Limb (tissue), 2 donors: ENCODE data around the gene MACROD2.
"Not testable (repeated sequence)": the region's sequence is repeated elsewhere in the genome, so short reads cannot be mapped to it uniquely, and the experiment has no call there.

Source experiments
- DNase-seq, 2 donors: peaks; one replicate each; pipeline ENCODE4 v3.0.0-alpha.2; 2016; ENCODE audit errors: extremely low spot score in 2 of 2

Gene MACROD2

DNA sequence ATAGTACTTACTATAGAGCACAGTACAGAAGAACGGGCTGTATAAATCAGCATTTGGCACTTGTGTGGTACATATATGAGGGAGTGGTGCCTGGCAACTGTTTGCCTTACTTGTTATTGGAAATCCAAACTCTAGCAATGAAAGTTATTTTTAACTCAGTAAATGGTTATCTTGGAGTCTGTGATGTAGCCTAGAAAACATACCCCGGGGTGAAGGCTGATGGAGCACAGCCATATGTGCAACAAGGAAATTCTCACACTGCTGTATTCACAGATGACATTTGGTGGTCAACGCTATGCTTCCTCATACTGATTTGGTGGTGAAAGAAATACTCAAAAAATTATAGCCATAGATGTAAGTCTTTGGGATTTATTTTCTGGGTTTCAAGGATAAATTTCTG is 1149.6 kb downstream of the MACROD2 start:
- no peak for DNase-seq

DNA sequence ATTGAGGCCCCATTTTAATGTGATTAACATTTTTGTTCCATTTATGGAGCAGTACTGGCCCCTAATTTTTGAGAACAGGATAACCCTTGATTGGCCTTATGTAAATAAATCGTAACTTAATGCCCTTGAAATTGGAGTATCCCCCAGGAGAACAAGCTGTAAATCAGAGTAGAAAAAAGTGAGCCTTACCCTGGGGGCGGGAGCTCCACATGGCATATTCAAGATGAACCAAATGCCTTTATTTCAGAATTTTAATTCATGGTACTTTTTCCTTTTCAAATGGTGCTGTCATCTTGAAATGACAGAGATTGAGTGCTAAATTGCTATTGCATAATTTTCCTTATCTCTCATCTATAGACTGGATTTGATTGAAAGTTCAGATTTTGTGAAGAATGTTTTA is 1151.6 kb downstream of the MACROD2 start:
- DNase-seq = no peak

DNA sequence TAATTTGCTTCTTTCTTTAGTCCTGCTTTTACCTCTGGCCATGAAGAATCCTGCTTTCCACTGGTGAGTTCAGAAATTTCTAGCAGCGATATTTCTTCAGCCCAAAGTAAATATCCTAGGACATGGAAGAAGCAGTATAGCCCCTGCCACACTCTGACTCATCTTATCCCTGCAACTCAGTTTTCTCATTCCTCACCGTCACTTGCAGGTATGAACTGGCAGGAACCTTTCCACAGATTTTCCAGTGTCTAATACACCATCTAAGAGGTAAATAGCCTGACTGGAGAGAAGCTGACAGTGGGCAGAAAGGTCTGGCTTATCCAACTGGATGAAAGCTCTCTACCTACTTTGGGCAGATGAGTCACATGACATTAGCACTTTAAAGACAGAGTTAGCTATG is 1158.8 kb downstream of the MACROD2 start:
- DNase-seq = no peak

DNA sequence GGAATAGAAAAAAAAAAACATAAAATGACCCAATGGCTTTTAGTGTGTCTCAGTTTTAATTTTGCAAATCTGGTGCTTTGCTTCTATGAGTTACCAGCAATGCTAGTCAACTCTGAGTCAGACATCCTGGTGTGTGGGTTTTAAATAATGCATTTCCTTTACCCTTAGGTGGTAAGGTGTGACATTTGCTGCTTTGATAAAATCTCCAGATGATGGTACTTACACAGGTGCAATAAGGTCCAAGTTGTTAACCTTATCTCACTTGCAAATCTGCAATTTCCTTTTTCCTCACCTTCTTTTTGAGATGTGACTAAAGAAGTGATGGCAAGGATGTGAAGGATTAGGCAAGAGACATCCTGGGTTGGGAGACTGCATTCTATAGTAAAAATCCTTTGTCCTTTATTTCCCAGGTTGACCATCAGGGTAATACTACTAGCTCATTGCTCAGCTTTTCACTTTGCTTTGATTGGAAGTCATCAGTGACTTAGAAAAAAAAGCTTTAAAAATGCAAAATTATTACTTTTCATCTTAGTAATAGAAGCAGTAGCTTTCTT is 1160.6 kb downstream of the MACROD2 start:
- no peak for DNase-seq

DNA sequence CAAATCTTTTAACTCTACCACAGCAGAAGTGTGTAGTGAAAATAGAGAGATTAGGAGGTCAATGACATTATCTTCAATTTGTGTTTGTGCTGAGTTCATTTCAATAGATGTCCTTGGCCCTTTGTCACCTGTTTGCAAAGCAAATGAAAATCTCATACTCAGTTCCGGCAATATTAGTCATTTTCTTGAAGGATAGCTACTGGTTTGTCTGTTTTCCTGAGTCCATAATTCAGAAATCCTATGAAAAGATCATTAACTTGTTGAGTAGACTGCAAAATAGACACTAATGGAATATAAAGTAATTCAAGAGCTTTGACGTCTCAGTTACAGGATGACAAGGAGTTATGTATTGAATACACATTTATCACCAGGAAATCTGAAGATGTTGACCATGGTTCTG is 1163.2 kb downstream of the MACROD2 start:
- no peak for DNase-seq

DNA sequence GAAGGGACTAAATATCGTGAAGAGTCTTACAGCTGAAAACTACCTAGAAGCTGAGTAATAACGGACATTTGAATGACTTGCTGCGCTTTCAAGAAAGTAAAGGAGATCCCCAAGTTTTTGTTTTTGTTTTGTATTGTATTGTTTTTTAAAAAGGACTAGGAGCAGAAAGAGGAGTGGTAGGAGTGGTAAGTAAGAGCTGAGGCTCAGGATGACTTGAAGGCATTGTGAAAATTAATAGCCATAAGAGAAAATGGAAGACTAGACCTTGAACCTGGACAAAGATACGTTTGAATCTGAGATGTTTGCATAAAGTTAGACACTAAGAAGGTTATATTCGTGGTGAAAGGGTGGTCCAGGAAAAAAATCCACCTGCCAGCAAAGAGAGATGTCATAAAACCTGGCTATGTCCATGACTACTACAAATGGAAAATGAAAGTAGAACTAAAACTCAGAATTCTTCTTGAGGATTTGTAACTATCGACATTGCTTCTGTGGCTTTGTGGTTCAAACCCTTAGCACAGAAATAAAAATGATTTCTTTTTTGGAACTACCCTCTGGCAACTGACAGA is 1166.8 kb downstream of the MACROD2 start:
- DNase-seq = no peak

DNA sequence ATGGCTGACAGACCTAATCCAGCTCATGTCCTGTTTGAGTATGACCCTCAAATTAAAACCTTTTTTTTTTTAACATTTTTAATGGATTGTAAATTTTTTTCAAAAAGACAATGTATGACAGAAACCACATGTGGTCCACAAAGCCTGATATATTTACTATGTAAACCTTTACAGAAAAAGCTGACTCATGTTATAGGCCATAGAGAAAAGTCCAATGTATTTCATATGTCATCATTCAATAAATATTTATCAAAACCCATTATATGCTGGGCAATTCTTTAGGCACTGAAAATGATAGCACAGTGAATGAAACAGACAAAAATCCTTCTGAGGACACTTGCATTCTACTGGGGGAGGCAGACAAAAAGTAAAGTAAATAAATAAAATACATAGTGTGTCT is 1168.3 kb downstream of the MACROD2 start:
- no peak for DNase-seq

DNA sequence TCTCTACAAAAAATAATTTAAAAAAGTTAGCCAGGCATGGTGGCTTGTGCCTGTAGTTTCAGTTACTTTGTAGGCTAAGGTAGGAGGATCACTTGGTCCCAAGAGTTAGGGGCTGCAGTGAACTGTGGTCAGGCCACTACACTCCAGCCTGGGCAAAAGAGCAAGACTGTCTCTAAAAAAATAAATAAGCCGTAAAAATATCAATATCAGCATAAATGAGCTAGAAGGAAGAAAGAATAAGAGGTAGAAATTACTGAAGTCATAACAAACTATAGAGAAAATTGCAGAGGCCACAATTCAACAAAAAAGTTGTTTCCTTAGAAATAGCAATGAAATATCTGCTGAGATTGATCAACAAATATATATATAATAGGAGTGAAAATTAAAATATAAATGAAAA is 1169.4 kb downstream of the MACROD2 start:
- DNase-seq = no peak

DNA sequence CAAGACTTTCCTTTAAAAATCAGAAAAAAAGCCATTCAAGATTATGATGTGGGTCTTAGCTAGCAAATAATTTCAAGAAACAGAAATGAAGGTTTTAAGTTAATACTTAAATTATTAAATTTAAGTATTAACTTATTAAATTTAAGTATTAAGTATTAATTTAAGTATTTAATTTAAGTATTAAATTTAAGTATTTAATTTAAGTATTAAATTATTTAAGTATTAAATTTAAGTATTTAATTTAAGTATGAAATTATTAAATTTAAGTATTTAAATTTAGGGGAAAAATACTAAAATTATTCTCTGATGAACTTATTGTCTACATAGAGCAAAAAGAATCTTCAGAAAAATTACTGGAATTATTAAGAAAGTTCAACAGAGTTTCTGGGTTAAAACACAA is 1171.4 kb downstream of the MACROD2 start:
- DNase-seq = no peak

DNA sequence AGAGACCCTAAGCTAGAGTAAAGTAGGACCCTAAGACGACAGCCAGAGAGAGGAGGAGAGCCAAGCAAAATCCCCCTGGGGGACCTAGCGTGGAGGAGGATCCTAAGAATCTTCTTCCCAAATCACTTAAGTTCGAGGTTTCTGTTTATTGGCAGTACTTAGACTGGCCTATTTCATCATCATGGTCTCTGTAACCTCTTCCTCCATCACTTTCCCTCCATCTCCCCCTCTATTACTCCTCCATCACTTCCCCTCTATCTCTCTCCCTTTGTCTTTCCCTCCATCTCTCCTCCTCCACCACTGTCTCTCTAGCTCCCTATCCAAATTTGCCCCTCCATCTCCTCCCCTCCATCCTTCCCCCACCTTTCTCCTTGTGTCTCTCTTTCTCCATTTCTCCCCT is 1175.7 kb downstream of the MACROD2 start:
- no peak for DNase-seq

DNA sequence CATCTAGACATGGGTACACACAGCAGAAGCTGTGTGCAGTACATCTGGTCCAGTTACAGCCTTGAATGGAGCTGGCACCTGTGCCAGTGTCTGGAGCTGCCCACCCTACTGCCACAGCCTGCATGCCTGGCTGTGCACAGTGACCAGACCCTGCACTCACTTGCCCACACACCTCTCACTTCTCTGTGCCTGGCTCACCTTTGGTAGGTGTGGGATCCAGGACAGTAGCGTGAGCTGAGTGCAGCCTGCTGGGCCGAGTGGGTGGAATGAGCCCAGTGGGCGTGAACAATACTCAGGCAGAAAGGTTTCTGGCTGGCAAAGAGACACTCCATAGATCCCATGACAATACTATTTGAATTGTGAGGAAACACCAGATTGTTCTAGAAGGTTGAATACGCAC is 1181.6 kb downstream of the MACROD2 start:
- DNase-seq = no peak

DNA sequence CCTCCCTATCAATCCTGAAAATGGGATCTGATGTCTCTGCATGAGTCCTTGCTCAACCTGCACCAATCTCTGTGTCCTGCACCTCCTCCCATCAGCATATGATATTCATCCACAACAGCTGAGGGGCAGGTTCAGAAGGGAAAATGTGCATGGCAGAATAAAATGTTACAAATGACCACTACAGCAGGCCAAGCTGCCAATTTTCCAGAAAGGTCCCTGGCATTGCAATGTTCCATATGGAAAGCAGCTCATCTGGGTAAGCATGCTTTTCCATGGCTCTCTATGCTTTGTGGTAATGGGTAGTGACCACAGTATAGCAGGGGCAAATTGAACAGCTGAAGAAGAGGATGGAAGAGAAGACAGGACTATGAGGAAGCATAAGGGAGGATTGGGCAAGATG is 1183.3 kb downstream of the MACROD2 start:
- DNase-seq = no peak

DNA sequence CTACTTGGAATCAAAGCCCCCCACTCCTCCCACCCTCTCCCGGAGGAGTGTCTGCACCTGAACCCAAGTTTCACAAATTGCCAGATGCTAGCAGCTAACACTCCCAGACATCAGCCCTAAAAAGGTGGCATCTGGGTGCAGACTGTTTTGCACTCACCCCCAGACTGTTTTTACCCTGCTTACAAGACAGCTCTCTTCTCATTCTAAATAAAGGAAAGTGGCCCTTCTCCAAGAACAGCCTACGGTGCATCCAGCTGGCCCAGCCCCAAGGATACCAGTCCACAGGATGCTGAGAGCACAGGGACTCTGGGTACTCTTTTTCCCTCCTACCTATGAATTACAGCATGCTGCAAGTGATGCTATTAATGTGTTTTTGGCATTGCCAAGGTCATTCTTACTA is 1184.1 kb downstream of the MACROD2 start:
- DNase-seq = no peak

DNA sequence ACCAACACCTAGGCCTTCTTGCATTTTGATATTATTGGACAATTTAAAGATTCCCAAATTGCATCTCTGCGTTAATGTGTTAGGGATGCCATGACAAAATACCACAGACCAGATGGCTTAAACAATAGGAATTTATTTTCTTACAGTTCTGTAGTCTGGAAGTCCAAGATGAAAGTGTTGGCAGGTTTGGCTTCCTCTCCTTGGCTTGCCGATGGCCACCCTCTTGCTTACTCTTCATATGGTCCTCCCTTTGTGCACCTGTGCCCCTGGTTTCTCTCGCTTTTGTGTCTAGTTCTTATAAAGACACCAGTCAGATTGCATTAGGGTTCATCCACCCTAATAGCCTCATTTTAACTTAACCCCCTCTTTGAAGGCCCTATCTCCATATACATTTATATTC is 1184.5 kb downstream of the MACROD2 start:
- no peak for DNase-seq

DNA sequence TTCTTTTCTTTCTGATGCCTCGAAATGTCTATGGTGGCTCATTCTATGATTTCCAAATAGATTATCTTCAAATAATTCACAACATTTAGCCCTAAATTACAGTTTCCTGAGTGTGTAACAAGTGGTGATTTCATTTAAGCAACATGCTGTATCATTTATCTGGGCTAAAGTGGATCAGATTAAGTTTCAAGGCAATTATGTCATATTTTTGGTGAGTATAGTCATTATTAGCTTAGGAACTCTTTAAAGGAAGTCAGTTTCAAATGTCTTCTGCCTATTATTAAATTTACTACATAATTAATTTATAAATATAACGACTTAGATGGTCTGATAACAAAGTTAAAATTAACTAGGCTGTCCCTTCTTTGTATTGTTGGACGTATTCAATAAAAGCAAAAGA is 1190.0 kb downstream of the MACROD2 start:
- no peak for DNase-seq

DNA sequence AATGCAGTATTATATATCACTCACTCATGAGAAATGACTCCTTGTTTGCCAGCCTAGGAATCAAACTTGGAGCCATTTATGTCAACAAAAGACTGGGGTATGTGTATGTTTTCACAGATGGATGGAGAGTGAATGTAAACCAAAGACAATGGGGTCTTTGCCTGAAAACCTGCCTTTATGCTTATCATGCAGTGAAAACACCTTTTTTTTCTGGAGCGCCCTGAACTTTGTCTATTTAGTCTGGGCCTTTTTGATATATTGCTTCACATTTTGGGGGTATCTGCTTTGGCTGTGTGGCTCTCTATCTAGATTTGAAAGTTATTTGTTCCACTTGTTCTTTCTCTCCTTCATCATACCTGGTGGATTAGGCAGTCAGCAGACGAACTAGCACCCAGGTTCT is 1190.6 kb downstream of the MACROD2 start:
- DNase-seq = no peak

DNA sequence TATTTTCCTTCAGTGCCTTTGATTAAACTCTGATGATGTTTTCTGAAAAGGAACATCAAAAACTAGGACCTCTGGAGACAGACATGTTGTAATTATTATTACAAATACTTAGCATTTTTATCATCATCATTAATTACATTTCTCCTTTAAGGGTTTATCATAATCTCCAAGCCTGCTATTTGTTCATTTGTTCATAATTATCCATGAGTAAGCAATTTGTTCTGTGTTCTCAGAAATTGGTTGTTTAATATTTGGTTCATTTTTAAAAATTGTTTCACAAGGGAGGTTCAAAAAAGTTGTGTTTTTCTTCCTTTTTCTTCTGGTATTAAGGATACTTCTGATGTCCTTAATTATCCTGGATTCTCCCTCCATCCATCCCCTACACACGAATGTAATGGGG is 1192.3 kb downstream of the MACROD2 start:
- no peak for DNase-seq

DNA sequence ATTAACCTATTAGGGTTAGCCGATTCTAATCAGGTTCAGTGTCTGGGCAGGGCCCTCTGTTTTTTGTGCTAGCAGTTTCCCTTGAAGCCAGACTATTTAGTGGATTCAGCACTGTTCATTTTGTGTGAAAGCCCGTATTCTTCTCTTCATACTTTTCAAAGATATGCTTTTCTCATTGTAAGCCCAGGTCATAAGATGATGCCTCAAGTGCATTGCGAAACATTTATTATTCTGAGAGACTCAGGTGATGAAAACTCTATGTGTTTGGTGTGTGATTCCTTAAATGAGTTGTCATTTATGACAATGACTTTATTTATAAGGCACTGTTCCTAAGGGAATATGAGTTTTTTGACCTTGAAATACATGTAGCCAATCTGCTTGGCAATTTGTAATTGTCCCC is 1193.1 kb downstream of the MACROD2 start:
- DNase-seq = no peak

DNA sequence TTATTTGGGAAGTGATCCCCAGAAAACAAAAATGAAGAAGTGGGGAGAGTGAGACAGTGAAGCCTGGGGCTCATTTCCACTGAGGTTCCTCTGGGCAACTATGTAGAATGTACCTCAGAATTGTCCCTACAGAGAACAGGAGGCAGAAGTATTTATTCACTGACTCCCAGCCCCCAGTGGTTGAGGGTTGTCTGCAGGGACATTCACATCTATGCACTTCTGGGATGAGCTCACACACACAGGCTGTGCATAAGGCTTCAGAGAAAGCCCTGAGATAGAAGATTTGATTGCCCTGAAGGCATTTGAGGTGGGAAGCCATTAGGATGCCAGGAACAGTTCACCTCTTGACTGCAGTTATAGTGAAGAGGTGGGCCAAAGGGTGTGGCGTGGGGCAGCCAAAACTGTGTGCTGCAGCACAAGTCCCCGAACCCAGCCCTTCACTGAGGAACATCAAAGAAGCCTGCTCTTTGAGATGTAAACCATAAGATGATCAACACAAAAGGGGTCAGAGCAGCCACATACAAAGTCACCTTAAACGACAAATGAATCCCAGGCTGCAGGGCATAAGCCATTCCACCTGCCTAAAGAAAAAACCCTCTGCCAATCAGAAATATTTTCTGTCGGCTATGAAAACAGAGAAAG is 1195.9 kb downstream of the MACROD2 start:
- no peak for DNase-seq

DNA sequence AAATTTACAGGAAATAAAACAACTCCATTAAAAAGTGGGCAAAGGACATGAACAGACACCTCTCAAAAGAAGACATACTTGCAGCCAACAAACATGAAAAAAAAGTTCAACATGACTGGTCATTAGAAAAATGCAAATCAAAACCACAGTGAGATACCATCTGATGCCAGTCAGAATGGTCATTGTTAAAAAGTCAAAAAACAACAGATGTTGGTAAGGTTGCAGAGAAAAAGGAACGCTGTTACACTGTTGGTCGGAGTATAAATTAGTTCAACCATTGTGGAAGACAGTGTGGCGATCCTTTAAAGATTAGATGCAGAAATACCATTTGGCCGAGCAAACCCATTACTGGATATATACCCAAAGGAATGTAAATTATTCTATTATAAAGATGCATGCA is 1200.1 kb downstream of the MACROD2 start:
- DNase-seq = no peak

DNA sequence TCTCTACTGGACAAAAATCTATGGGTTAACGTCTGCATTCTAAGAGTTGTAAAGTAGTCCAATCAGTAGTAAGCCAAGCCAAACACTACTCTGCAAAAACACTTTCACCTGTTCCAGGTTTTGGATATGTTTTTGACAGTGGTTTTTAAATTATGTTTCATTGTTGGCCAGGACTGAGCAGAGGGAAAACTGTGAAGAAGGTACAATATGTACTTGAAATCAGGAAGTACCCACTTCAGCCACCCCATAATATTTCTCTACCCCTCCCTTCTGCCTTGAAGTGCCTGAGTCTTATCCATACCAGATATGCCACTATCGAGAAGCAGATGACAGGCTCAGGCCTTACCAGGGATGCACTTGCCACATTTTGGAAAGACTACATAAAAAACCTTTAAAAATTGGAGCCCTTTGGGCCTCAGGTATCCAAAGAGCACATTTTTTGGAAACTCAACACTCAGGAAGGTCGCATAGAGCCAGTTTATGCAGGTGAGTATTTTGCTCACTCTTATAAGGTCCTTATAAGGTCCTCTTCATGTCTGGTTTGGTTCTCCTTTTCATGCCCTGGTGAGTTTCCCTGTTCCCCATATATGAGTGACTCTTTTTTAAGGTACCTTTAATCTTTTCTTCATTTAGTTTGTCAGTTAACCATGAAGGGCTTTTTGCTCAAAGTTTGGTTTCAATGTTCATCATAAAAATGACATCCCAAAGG is 1201.4 kb downstream of the MACROD2 start:
- DNase-seq = no peak

DNA sequence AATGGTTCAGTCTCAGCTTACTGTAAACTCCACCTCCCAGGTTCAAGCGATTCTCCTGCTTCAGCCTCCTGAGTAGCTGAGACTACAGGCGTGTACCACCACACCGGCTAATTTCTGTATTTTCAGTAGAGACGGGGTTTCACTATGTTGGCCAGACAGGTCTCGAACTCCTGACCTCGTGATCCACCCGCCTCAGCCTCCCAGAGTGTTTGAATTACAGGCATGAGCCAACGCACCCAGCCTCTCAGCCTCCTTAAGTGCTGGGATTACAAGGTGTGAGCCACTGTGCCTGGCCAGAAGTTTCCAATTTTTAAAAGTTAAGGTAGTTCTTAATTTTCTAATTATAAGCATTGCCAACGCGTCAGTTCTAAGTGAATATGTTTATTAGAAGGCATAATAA is 1202.7 kb downstream of the MACROD2 start:
- not testable (repeated sequence) for DNase-seq

DNA sequence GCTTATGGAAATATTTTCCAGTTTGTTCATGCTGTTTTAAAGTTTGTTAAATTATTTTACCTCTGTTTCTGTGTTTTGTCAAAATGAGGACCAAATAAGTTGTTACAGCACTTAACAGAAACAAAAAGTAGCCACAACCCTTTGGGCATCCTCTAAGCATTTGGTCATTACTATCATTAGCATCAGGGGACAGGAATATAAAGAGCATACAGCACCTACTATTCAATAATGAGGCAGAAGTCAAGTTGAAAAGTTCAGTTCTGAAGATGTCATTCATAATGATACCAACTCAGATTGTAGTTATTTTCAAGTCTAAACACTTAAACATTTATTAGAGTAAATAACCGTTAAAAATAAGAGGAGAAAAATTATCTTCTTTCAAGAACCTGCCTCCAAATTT is 1204.4 kb downstream of the MACROD2 start:
- DNase-seq = no peak
